ENCODE data around the gene DAGLA. TPM values are rescaled to one million over a fixed set of nuclear protein-coding genes. Genes with fewer than 3 reads are reported as not detected.

DAGLA gene
- total and polyA plus RNA-seq, 2 donors (not counting 3 experiments of a cell fraction or from before 2014, with no cell fraction given): 2.5 to 4.7 TPM

DNA sequence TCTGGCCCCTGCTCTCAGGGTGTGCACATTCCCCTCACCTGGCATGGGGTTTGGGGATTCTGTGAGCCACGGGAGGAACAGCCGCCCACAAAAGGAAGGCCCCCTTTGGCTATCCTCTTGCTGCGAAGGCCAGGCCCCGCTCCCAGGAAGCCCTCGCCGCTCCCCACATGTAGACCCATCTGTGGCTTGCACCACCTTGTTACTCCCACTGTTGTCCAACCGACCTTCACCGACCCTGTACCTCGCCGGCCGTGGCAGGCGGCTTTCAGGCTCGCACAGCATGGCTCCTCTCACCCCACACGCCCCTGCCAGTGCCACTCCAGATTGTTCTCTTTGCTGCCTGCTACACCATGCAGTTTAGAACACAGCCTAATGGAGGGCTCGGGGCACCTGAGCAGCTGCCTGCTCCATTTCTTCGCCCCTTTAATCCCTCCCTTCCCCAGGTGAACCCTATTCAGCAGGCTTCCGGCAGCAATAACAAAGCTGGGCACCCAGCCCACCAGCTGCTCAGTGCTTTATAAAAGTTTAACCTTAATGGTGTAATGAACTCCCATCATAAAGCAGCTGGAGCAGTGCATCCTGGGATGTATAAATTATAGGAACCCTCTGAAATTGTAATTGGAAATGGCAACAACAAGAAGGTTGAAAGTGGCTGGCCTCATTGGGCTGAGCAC, 10.7 kb downstream of the DAGLA start:
- no peak for DNase-seq (ENCODE audit: low read depth, low spot score)
- Histone ChIP-seq H3K36me3 (ENCODE audit: control insufficient read depth in 2 of 2, extremely low read depth in 1 of 2, insufficient read depth in 2 of 2, low read length in 2 of 2) (no peaks in the 10 kb centered on the region), H3K27ac (ENCODE audit: insufficient read depth, low read depth, low read length) (no peak overlapping the region), H3K79me2 (ENCODE audit: control insufficient read depth, insufficient read depth, low read length) (no peaks in the 10 kb centered on the region), H3K9me1 (replicated peaks; ENCODE audit: control insufficient read depth, extremely low read depth, insufficient read depth, low read length) (no peaks in the 10 kb centered on the region), H3K4me2 (ENCODE audit: insufficient read depth, low read length) (no peak overlapping the region), H3K9me3 (replicated peaks; ENCODE audit: control insufficient read depth, insufficient read depth, low read length) (no peaks in the 10 kb centered on the region), H3K4me3 (replicated peaks in 1 of 3; ENCODE audit: insufficient read depth in 1 of 3, low read depth in 1 of 3, low read length in 3 of 3) (no peak overlapping the region), H3K9ac (replicated peaks; ENCODE audit: extremely low read depth, insufficient read depth, low read length) (no peak overlapping the region), H2AFZ (ENCODE audit: low read depth, low read length) (no peak overlapping the region), H4K20me1 (replicated peaks; ENCODE audit: control insufficient read depth, extremely low read depth, insufficient read depth, low read length) (no peaks in the 10 kb centered on the region), H3K4me1 (ENCODE audit: control insufficient read depth, extremely low read depth, insufficient read depth, low read length) (peaks cover 17% of the 10 kb centered on the region), H3K27me3 (ENCODE audit: control insufficient read depth in 2 of 2, insufficient read depth in 2 of 2, low read length in 2 of 2) (no peaks in the 10 kb centered on the region)
- POLR2A ChIA-PET: no interaction called here
- no peak for TF ChIP-seq EZH2 (IDR thresholded peaks at IDR 0.05; ENCODE audit: borderline replicate concordance, low read depth, low read length, severe bottlenecking)
- BruUV-seq (replicated peaks): no TSS peak
- intact Hi-C loops (cut with micrococcal nuclease) (no loop called here), dilution Hi-C loops (cut with MboI; ENCODE audit: extremely low pct_ligation_motif_present, low sequenced_read_pairs) (no loop called here)
- CTCF ChIA-PET: interaction anchor here (0.7 to 1.5 kb wide), 5 partner anchors 16 to 43 kb away, joined by 3 to 9 read pairs (median 4); no protein-coding TSS in a partner anchor
- FAIRE-seq: no peak

DNA sequence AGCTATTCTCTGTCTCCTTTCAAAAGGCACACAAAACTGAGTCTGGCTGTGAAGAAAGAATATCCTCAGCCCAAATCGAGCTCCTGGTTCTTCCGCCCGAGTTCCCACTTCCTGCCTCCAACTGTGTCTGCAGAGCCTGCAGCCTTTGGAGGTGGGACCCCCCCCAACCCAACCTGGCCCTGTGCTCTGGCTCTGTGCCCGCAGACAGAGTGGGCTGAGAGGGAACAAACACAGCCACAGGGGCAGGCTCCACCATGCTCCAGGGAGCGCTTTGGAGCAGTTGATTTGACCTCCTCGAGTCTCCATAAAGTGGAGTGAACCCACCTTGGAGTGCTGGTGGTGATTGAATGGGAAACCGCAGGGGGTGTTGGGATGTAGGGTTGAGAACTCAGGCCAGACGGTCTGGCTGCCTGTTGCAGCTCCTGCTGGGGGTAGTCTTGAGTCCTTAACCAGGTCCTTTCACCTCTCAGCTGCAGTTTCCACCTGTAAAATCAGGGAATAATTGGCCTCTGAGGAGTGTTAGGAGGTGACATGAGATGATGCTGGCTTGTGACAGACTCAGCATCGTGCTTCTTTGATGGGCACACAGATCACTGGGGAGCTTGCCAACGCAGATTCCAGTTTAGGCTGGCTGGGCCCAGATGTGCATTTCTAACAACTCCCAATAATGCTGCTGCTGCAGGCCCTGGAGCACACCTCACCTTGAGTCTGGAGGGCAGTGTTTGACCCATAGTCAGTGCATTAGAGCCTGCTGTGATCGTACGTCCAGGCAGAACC, 11.4 kb downstream of the DAGLA start:
- dilution Hi-C loops (cut with MboI; ENCODE audit: extremely low pct_ligation_motif_present, low sequenced_read_pairs): no loop called here
- no peak overlapping the region for H3K4me2 ChIP-seq (ENCODE audit: insufficient read depth, low read length)
- H4K20me1 ChIP-seq (replicated peaks; ENCODE audit: control insufficient read depth, extremely low read depth, insufficient read depth, low read length): no peaks in the 10 kb centered on the region
- ChIA-PET CTCF (interaction anchor here (0.7 to 1.5 kb wide), 4 partner anchors 15 to 41 kb away, joined by 3 to 9 read pairs (median 4); no protein-coding TSS in a partner anchor), POLR2A (no interaction called here)
- no peak overlapping the region for H3K9ac ChIP-seq (replicated peaks; ENCODE audit: extremely low read depth, insufficient read depth, low read length)
- no peaks in the 10 kb centered on the region for H3K9me3 ChIP-seq (replicated peaks; ENCODE audit: control insufficient read depth, insufficient read depth, low read length)
- FAIRE-seq (no peak), DNase-seq (ENCODE audit: low read depth, low spot score) (no peak)
- H3K36me3 ChIP-seq (ENCODE audit: control insufficient read depth in 2 of 2, extremely low read depth in 1 of 2, insufficient read depth in 2 of 2, low read length in 2 of 2): no peaks in the 10 kb centered on the region
- H2AFZ ChIP-seq (ENCODE audit: low read depth, low read length): no peak overlapping the region
- no peaks in the 10 kb centered on the region for H3K9me1 ChIP-seq (replicated peaks; ENCODE audit: control insufficient read depth, extremely low read depth, insufficient read depth, low read length)
- TF ChIP-seq, protein P1, sequence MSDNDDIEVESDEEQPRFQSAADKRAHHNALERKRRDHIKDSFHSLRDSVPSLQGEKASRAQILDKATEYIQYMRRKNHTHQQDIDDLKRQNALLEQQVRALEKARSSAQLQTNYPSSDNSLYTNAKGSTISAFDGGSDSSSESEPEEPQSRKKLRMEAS (IDR thresholded peaks at IDR 0.05; ENCODE audit: insufficient read depth, insufficient read length): no peak
- TF ChIP-seq JUN (IDR thresholded peaks at IDR 0.05; ENCODE audit: borderline replicate concordance, insufficient read depth, insufficient read length, low read depth) (no peak), POLR2A (IDR thresholded peaks at IDR 0.05; ENCODE audit: low read depth, low read length) (no peak), GATA2 (IDR thresholded peaks at IDR 0.05; ENCODE audit: insufficient read depth, insufficient read length, low read depth, low read length) (no peak), FOS (IDR thresholded peaks at IDR 0.05; ENCODE audit: borderline replicate concordance, insufficient read depth, low read length) (no peak), POLR2AphosphoS5 (IDR thresholded peaks at IDR 0.05; ENCODE audit: insufficient read depth, low read depth, low read length) (no peak), MYC (IDR thresholded peaks at IDR 0.05; ENCODE audit: low read depth, low read length) (no peak), EZH2 (IDR thresholded peaks at IDR 0.05; ENCODE audit: borderline replicate concordance, low read depth, low read length, severe bottlenecking) (no peak)
- TF ChIP-seq, protein P2, sequence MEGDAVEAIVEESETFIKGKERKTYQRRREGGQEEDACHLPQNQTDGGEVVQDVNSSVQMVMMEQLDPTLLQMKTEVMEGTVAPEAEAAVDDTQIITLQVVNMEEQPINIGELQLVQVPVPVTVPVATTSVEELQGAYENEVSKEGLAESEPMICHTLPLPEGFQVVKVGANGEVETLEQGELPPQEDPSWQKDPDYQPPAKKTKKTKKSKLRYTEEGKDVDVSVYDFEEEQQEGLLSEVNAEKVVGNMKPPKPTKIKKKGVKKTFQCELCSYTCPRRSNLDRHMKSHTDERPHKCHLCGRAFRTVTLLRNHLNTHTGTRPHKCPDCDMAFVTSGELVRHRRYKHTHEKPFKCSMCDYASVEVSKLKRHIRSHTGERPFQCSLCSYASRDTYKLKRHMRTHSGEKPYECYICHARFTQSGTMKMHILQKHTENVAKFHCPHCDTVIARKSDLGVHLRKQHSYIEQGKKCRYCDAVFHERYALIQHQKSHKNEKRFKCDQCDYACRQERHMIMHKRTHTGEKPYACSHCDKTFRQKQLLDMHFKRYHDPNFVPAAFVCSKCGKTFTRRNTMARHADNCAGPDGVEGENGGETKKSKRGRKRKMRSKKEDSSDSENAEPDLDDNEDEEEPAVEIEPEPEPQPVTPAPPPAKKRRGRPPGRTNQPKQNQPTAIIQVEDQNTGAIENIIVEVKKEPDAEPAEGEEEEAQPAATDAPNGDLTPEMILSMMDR (IDR thresholded peaks at IDR 0.05; ENCODE audit: extremely low read depth in 1 of 2, insufficient read depth in 1 of 2, low read depth in 1 of 2, low read length in 2 of 2): no peak
- no peaks in the 10 kb centered on the region for H3K27me3 ChIP-seq (ENCODE audit: control insufficient read depth in 2 of 2, insufficient read depth in 2 of 2, low read length in 2 of 2)
- H3K4me3 ChIP-seq (replicated peaks in 1 of 3; ENCODE audit: insufficient read depth in 1 of 3, low read depth in 1 of 3, low read length in 3 of 3): no peak overlapping the region
- no peaks in the 10 kb centered on the region for H3K79me2 ChIP-seq (ENCODE audit: control insufficient read depth, insufficient read depth, low read length)
- H3K27ac ChIP-seq (ENCODE audit: insufficient read depth, low read depth, low read length): no peak overlapping the region
- intact Hi-C loops (cut with micrococcal nuclease): no loop called here
- H3K4me1 ChIP-seq (ENCODE audit: control insufficient read depth, extremely low read depth, insufficient read depth, low read length): peaks cover 19% of the 10 kb centered on the region
- no TSS peak for BruUV-seq (replicated peaks)

Data from endothelial cell of umbilical vein (primary cell).